Activated gamma-delta T cell (primary cell): ENCODE measurements around the gene OR2T3.
"Not testable (repeated sequence)": the region's sequence is repeated elsewhere in the genome, so short reads cannot be mapped to it uniquely, and the experiment has no call there.

Experiments used
- DNase-seq: peaks from one replicate; lab custom pipeline; 2025; lab: John Stamatoyannopoulos, UW

The OR2T3 gene

GRCh38 chr1:248472111-248472510, 1.0 kb upstream of the OR2T3 start:
- not testable (repeated sequence) for DNase-seq

- DNase-seq, result not testable (repeated sequence)
Observed at GRCh38 chr1:248475660-248476059, 2.5 kb downstream of the OR2T3 start.

GRCh38 chr1:248481686-248482579, 8.8 kb downstream of the OR2T3 start:
- DNase-seq, result not testable (repeated sequence)

DNA sequence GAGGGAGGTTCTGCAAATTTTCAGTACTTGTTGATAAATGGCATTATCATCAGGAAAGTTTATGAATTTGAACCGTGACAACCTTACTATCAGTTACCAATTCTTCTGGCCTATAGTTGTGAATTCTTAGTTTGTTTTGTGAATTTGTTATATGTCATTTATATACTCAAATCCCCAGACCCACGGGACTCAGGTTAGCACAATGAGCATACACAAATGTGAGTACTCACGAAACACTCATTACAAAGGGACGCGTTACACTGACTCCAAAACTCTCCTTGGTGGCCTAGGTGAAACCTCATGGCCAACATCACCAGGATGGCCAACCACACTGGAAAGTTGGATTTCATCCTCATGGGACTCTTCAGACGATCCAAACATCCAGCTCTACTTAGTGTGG, 15.1 kb downstream of the OR2T3 start, which contains the start of gene OR2T5:
OR2T5 (plus strand) TSS at position 301 of the 400 bp plus-strand sequence; CDS start at position 301, 0 bp downstream.
- not testable (repeated sequence) for DNase-seq

GRCh38 chr1:248496661-248497060, 23.5 kb downstream of the OR2T3 start:
- not testable (repeated sequence) for DNase-seq

DNA sequence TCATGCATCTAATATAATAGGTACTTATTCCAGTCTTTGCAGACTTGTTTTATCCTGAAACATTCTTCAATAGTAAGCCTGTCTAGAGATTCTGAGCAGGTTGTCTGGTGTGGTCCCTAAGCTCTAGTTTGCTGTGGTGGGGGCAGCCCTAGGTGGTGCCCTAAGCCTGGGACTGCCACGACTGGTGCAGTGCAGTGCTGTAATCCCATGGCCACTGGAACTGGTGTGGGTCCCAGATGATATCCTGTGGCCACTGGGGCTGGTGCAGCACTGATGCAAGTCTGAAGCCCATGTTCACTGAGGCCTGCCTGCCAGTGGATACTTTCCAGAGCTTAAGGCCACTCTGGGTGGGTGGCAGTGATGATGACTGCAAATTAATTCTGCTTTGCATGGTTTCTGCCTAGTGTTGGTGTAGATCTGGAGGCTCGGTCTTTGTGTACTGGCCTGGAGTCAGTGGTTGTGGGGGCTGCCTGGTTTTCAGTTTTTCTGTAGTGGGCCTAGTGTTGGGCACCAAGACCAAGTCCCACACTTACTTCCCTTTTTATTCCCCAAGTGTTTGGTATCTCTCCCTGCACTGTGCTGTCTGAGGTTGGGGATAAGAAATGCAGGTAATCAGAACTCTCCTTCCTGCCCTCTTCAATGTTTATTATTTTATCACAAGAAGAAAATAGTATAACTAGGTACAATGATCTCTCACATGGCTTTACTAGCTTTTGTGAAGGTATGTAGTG, 27.3 kb downstream of the OR2T3 start:
- not testable (repeated sequence) for DNase-seq

- not testable (repeated sequence) for DNase-seq
Observed at GRCh38 chr1:248507773-248508172, 34.6 kb downstream of the OR2T3 start, which contains the start of gene OR2G6. TSS of gene OR2G6 (plus strand) at chr1:248508073. CDS start at chr1:248521647, 13,574 bp downstream.

- DNase-seq, result not testable (repeated sequence)
Observed at GRCh38 chr1:248510217-248510616, 37.1 kb downstream of the OR2T3 start.

GRCh38 chr1:248521856-248522255, 48.7 kb downstream of the OR2T3 start:
- no peak for DNase-seq
